HL-60/S4 treated with retinoic acid at 250 ng/mL for 4 days and 3 days (cell line): ENCODE results near the gene OR56A1.

Source experiments
- in situ Hi-C: fragments of 300-500 bp; cut with MboI; formaldehyde crosslinking; loops from 2 replicates; pipeline ENCODE4 v1.7.0; 2022; ENCODE audit warnings: low sequenced_read_pairs

Gene OR56A1

DNA sequence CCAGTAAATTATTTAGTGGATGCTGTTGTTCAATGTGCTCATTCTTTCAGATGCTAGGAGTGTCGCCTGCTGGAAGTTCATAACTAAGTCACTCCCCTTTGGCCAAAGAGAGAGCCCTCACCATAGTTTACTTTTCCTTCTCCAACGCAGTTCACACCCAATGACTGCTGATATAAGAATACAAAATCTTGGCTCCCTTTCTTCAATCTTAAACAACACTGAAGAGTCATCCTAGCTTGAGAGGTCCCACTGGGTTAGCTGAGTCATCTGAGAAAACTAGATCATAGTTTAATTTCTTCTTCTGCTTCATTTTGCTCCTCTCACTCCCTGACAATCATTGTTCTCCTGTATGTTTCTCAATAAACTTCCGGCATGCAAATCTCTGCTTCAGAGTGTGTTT lies 38.4 kb downstream of the OR56A1 start:
- in situ Hi-C loops = no loop called here

- in situ Hi-C loops = no loop called here
Measured at GRCh38 chr11:5989203-5989602, 41.4 kb downstream of the OR56A1 start.

GRCh38 chr11:5986885-5987284 lies 43.7 kb downstream of the OR56A1 start, which contains the start of gene OR52L1:
Gene OR52L1, minus strand, starts transcription at chr11:5986985. Its CDS starts 55 bp downstream, at chr11:5986930.
- in situ Hi-C loops = no loop called here

GRCh38 chr11:5983443-5983842 lies 47.1 kb downstream of the OR56A1 start:
- in situ Hi-C loops = no loop called here

GRCh38 chr11:5973530-5973929 lies 57.0 kb downstream of the OR56A1 start:
- in situ Hi-C loops = no loop called here
